Glutamatergic neuron (in vitro differentiated cells): ENCODE data around the gene XCL1. TPM values are rescaled to one million over a fixed set of nuclear protein-coding genes. Genes with fewer than 3 reads are reported as not detected.

ENCODE experiments used
- DNase-seq: peaks from one replicate; pipeline ENCODE4 v3.0.0; 2022
- H3K27ac Mint-ChIP-seq: one replicate; pipeline ENCODE4 v1.8.0; 2020; ENCODE audit warnings: mild to moderate bottlenecking, mixed read lengths, inconsistent platforms; ENCODE audit not compliant: unreplicated experiment
- H3K27me3 Mint-ChIP-seq: one replicate; pipeline ENCODE4 v1.8.0; 2020; ENCODE audit warnings: mild to moderate bottlenecking, moderate library complexity, mixed read lengths, inconsistent platforms; ENCODE audit not compliant: unreplicated experiment
- H3K36me3 Mint-ChIP-seq: one replicate; pipeline ENCODE4 v1.8.0; 2020; ENCODE audit warnings: mild to moderate bottlenecking, mixed read lengths, inconsistent platforms; ENCODE audit not compliant: unreplicated experiment
- H3K4me1 Mint-ChIP-seq: one replicate; pipeline ENCODE4 v1.8.0; 2020; ENCODE audit warnings: mild to moderate bottlenecking, low read depth, mixed read lengths, inconsistent platforms; ENCODE audit not compliant: unreplicated experiment
- H3K4me3 Mint-ChIP-seq: one replicate; pipeline ENCODE4 v1.8.0; 2020; ENCODE audit warnings: mild to moderate bottlenecking, mixed read lengths, inconsistent platforms; ENCODE audit not compliant: unreplicated experiment
- H3K9me3 Mint-ChIP-seq: one replicate; pipeline ENCODE4 v1.8.0; 2020; ENCODE audit warnings: mild to moderate bottlenecking, moderate library complexity, mixed read lengths, inconsistent platforms; ENCODE audit not compliant: unreplicated experiment
- total RNA-seq: library from RNA; stranded (reverse); fragmentation: NEBNext Ultra II Directional; extraction: Animal tissue kit (Norgen Biotek cat#: 25700); gene quantifications from one replicate; pipeline ENCODE4 v1.2.1, GENCODE V29; 2021; ENCODE audit not compliant: unreplicated experiment
- TF ChIP-seq, protein P1 (sequence below): fragments of 200-600 bp; sonication (generic); IDR thresholded peaks from one replicate; pipeline ENCODE4 v1.5.0; 2021; ENCODE audit not compliant: partially characterized antibody, unreplicated experiment

Gene XCL1
- total RNA-seq, 1 donor from 2014 or later: not detected

DNA sequence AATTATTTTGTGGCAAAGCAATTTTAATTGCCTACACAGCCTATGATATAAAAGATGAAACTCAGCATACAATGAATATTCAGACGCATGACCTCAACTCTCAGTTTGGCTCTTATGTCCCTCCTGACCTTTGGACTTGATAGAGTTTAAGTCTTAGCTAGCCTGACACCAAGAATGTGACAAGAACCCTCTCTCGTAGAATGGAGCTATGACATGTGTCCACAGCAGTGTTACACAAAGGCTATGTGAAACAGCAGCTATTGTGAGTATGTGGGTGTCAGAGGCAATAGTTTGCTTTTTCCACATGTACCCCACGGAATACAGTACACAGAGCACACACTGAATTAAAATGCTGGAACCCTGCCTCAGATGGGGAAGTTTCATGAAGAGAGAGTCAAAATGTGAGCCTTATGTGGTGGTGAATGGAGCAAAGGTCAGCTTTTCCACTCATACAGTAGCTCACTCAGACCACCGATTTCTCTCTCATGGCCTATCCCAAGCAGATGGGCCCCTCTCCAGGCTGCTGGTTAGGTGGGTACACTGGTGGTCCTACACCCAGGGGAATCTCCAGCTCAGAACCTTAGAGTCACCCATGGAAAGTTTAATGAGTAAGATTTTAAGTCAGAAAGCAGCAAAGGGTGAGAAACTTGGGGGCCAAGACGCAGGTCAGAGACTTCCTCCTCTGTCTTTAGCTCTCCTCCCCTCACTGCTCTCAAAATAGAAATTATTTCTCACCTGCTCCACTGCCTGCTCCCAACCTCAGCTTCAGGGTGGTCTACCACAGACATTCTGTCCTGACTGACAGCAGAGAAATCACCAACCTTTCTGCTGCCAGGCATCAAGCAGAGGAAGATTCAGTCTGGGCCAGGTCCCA is 22.5 kb upstream of the XCL1 start:
- no peaks in the 10 kb centered on the region for H3K36me3 Mint-ChIP-seq
- TF ChIP-seq, protein P1, sequence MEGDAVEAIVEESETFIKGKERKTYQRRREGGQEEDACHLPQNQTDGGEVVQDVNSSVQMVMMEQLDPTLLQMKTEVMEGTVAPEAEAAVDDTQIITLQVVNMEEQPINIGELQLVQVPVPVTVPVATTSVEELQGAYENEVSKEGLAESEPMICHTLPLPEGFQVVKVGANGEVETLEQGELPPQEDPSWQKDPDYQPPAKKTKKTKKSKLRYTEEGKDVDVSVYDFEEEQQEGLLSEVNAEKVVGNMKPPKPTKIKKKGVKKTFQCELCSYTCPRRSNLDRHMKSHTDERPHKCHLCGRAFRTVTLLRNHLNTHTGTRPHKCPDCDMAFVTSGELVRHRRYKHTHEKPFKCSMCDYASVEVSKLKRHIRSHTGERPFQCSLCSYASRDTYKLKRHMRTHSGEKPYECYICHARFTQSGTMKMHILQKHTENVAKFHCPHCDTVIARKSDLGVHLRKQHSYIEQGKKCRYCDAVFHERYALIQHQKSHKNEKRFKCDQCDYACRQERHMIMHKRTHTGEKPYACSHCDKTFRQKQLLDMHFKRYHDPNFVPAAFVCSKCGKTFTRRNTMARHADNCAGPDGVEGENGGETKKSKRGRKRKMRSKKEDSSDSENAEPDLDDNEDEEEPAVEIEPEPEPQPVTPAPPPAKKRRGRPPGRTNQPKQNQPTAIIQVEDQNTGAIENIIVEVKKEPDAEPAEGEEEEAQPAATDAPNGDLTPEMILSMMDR: no peak

DNA sequence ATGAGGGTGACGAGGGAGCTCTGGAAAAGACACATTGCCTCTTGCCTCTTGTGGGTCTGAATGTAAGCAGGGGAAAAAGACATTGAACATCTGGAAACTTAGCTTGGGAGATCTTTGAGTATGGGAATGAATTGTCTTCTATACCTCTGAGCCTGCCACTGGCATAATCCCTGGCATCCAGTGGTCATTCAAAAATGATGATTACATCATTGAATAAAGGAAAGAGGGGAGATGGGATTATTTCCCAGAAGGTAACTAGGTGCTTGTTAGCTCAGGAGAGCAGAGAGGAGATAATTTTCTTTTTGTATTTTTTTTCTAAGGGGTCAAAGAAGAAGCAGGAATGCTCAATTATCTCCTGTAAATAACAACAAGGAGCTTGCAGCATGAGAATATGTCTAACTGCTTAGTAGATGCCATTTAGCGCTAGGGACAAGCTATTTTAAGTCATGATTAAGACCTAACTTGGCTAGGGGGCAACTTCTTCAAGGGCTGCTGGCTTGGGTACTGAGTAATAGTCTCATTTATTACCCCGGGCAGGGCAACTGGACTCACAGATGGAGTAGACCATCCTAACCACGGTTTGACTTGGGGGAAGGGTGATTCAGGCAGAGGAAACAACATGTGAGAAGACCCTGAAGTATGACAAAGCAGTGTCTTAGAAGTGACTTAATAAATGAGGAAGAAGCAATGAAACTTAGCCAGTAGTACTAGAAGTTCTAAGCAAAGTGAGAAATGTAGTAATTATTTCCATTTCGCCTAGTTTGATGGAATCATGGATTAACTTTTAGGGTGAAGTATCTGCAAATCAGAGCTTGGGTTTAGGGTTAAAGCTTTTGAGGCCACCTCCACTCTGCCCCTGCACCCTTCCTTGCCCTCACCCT is 21.6 kb upstream of the XCL1 start:
- TF ChIP-seq, protein P1: no peak
- no peaks in the 10 kb centered on the region for H3K36me3 Mint-ChIP-seq
- H3K4me3 Mint-ChIP-seq: no peak overlapping the region
- H3K27ac Mint-ChIP-seq: no peak overlapping the region
- peaks cover 2% of the 10 kb centered on the region for H3K27me3 Mint-ChIP-seq
- no peaks in the 10 kb centered on the region for H3K4me1 Mint-ChIP-seq
- no peaks in the 10 kb centered on the region for H3K9me3 Mint-ChIP-seq
- DNase-seq: no peak

More for the DNA sequence above, 22.5 kb upstream of the XCL1 start:
- Mint-ChIP-seq H3K27me3 (peaks cover 2% of the 10 kb centered on the region), H3K27ac (no peak overlapping the region), H3K4me1 (no peaks in the 10 kb centered on the region), H3K9me3 (no peaks in the 10 kb centered on the region), H3K4me3 (no peak overlapping the region)
- no peak for DNase-seq

DNA sequence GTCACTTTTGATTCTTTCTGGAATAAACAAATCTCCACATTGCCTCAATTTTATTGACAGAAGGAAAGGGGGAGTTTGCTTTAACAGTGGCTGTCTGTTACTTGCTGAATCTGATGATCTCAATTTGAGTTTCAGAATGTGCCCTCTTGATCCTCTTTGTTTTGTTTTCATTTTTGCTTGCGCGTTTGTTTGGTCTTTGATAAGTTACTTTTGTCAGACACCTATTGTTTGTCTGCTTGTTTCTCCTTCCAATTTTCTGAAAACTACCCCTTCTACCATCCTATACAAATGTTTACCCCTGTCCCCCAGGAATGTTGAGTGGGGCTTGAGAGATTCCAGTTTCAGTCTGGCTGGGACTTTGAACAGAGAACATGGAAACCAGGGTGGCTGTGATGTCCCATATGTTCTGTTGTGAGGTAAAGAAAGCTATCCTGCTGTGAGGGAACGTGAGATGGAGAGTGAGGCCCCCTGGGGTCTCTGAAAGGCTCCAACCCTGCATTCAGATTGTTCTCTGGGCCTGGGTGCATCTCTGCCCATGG is 20.8 kb upstream of the XCL1 start:
- Mint-ChIP-seq H3K27me3 (peaks cover 2% of the 10 kb centered on the region), H3K4me3 (no peak overlapping the region), H3K4me1 (no peaks in the 10 kb centered on the region), H3K9me3 (no peaks in the 10 kb centered on the region), H3K36me3 (no peaks in the 10 kb centered on the region), H3K27ac (no peak overlapping the region)
- TF ChIP-seq, protein P1: no peak
- DNase-seq: no peak

DNA sequence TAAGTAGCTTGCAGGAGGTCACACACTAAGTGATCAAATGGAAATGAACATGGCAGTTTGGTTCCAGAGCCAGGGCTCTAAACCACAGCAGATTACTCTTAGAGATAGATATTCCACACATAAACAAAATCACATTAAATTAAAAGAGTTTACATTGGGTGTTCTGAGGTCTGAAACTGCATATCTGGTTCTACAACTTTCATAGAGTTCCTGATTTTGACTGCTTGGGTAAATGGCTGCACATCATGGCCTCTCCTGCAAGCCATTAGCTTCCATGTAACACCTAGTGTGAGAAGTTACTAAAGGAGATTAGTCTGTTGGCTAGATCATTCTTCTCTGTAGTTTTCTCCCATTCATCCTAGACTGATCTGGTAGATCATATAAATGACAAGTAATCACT is 19.8 kb upstream of the XCL1 start:
- H3K36me3 Mint-ChIP-seq: no peaks in the 10 kb centered on the region
- no peak overlapping the region for H3K27ac Mint-ChIP-seq
- no peak for DNase-seq
- no peaks in the 10 kb centered on the region for H3K9me3 Mint-ChIP-seq
- peaks cover 2% of the 10 kb centered on the region for H3K27me3 Mint-ChIP-seq
- no peaks in the 10 kb centered on the region for H3K4me1 Mint-ChIP-seq
- TF ChIP-seq, protein P1: no peak
- no peak overlapping the region for H3K4me3 Mint-ChIP-seq
